ENCODE results near the gene LSMEM2. TPM values are rescaled to one million over a fixed set of nuclear protein-coding genes. Genes with fewer than 3 reads are reported as not detected.

The LSMEM2 gene
- total RNA-seq, 1 donor from 2014 or later = not detected

DNA sequence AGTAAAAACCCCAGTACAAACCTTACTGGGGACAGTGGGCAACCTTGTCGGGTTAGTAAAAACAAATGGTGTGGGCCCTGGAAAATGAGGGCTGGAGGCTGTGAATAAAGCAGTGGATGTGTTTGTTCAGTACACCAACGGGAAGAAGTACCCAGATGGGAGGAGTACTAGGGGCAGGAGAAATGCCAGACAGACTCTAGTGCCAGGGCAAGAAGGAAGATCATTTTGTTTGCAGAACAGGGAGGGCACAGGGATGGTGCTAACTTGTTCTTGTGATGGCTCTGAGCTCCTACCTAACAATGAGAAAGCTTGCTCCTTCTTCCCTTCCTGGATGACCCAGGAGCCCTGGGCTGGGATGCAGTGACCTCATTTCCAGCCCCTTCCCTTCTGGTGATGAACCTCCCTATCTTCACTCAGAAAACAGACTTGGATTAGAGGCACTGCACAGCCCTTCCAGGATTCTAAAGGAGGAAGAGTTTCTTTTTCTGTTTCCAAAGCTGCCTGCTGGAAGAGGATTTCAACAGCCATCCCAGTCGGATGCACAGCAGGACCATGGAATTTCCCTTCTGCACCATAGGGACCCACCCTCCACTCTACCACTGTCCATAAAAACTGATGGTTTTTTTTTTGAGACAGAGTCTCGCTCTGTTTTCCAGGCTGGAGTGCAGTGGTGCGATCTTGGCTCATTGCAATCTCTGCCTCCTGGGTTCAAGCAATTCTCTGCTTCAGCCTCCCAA is 55.6 kb downstream of the LSMEM2 start:
- intact Hi-C loops (cut with DNase I) = no loop called here
- Histone ChIP-seq H3K36me3 (peaks cover 0 to 27% of the 10 kb centered on the region in 2 donors), H3K9me3 (no peaks in the 10 kb centered on the region), H3K27ac (peak overlapping the region; percentile 66), H3K27me3 (no peaks in the 10 kb centered on the region), H3K4me3 (no peak overlapping the region), H3K4me1 (peaks cover 62% of the 10 kb centered on the region)
- no peak for DNase-seq (ENCODE audit: extremely low spot score in 2 of 2)
- TF ChIP-seq POLR2A (IDR thresholded peaks at IDR 0.05) (no peak), POLR2AphosphoS5 (IDR thresholded peaks at IDR 0.05; ENCODE audit: insufficient read depth in 1 of 2, low read depth in 1 of 2) (no peak)
- TF ChIP-seq, protein P1, sequence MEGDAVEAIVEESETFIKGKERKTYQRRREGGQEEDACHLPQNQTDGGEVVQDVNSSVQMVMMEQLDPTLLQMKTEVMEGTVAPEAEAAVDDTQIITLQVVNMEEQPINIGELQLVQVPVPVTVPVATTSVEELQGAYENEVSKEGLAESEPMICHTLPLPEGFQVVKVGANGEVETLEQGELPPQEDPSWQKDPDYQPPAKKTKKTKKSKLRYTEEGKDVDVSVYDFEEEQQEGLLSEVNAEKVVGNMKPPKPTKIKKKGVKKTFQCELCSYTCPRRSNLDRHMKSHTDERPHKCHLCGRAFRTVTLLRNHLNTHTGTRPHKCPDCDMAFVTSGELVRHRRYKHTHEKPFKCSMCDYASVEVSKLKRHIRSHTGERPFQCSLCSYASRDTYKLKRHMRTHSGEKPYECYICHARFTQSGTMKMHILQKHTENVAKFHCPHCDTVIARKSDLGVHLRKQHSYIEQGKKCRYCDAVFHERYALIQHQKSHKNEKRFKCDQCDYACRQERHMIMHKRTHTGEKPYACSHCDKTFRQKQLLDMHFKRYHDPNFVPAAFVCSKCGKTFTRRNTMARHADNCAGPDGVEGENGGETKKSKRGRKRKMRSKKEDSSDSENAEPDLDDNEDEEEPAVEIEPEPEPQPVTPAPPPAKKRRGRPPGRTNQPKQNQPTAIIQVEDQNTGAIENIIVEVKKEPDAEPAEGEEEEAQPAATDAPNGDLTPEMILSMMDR (IDR thresholded peaks at IDR 0.05) = no peak

- intact Hi-C loops (cut with DNase I) = no loop called here
- no peaks in the 10 kb centered on the region for H3K9me3 ChIP-seq
- DNase-seq (ENCODE audit: extremely low spot score in 2 of 2) = no peak
- peaks cover 80% of the 10 kb centered on the region for H3K4me1 ChIP-seq
- H3K36me3 ChIP-seq = peaks cover 0 to 5% of the 10 kb centered on the region in 2 donors
- H3K27ac ChIP-seq = peak overlapping the region; percentile 99
- H3K4me3 ChIP-seq = peak overlapping the region; percentile 83 to 92
- TF ChIP-seq POLR2AphosphoS5 (IDR thresholded peaks at IDR 0.05; ENCODE audit: insufficient read depth in 1 of 2, low read depth in 1 of 2) (no peak), POLR2A (IDR thresholded peaks at IDR 0.05) (no peak)
- TF ChIP-seq, protein P1 (IDR thresholded peaks at IDR 0.05) = no peak
- H3K27me3 ChIP-seq = no peaks in the 10 kb centered on the region
These were observed 57.7 kb downstream of the LSMEM2 start for GRCh38 chr3:50336452-50337174.

GRCh38 chr3:50337175-50337861 is 58.4 kb downstream of the LSMEM2 start:
- intact Hi-C loops (cut with DNase I) = no loop called here
- no peaks in the 10 kb centered on the region for H3K9me3 ChIP-seq
- DNase-seq (ENCODE audit: extremely low spot score in 2 of 2) = peak in 1 of 2 donors; percentile 100
- TF ChIP-seq, protein P1 (IDR thresholded peaks at IDR 0.05) = no peak
- TF ChIP-seq POLR2A (IDR thresholded peaks at IDR 0.05) (peak; percentile 21 to 74), POLR2AphosphoS5 (IDR thresholded peaks at IDR 0.05; ENCODE audit: insufficient read depth in 1 of 2, low read depth in 1 of 2) (peak; percentile 97 to 98)
- no peaks in the 10 kb centered on the region for H3K36me3 ChIP-seq
- H3K27ac ChIP-seq = peak overlapping the region; percentile 99
- H3K27me3 ChIP-seq = no peaks in the 10 kb centered on the region
- H3K4me1 ChIP-seq = peaks cover 82% of the 10 kb centered on the region
- H3K4me3 ChIP-seq = peak overlapping the region; percentile 83 to 92

Other genes with a start within 250 kb of the LSMEM2 start
- 271 TPM for gene RBM5, start 190.2 kb upstream of the LSMEM2 start, total RNA-seq
- gene SEMA3F, start 123.8 kb upstream of the LSMEM2 start, total RNA-seq = 78.1 TPM
- gene GNAT1, start 87.5 kb upstream of the LSMEM2 start, total RNA-seq = not detected
- gene SLC38A3, start 73.8 kb upstream of the LSMEM2 start, total RNA-seq = 2.0 TPM
- 244 TPM for gene GNAI2, start 42.9 kb upstream of the LSMEM2 start, total RNA-seq
- 32.9 TPM for gene SEMA3B, start 9.9 kb upstream of the LSMEM2 start, total RNA-seq
- 37.3 TPM for gene IFRD2, start 13.3 kb downstream of the LSMEM2 start, total RNA-seq
- gene HYAL3, start 20.3 kb downstream of the LSMEM2 start, total RNA-seq = 8.1 TPM
- gene NAA80, start 20.3 kb downstream of the LSMEM2 start, total RNA-seq = 10.1 TPM
- 17.7 TPM for gene HYAL1, start 24.5 kb downstream of the LSMEM2 start, total RNA-seq
- 173 TPM for gene HYAL2, start 43.7 kb downstream of the LSMEM2 start, total RNA-seq
- gene TUSC2, start 49.1 kb downstream of the LSMEM2 start, total RNA-seq = 11.8 TPM
- gene RASSF1, start 61.7 kb downstream of the LSMEM2 start, total RNA-seq = 69.0 TPM
- gene ZMYND10, start 66.6 kb downstream of the LSMEM2 start, total RNA-seq = 0.74 TPM
- 17.2 TPM for gene NPRL2, start 71.7 kb downstream of the LSMEM2 start, total RNA-seq
- 11.5 TPM for gene CYB561D2, start 71.8 kb downstream of the LSMEM2 start, total RNA-seq
- gene TMEM115, start 80.4 kb downstream of the LSMEM2 start, total RNA-seq = 51.1 TPM
- gene CACNA2D2, start 224.5 kb downstream of the LSMEM2 start, total RNA-seq = 2.5 TPM

All from vagina (tissue), 2 donors.